Cardiac muscle cell (in vitro differentiated cells and primary cell): ENCODE measurements around the gene CRADD. TPM values are rescaled to one million over a fixed set of nuclear protein-coding genes. Genes with fewer than 3 reads are reported as not detected.
A peak's percentile ranks its signal among the peaks of the same experiment; 100 is the strongest.

ENCODE experiments used
- DNase-seq, 2 donors: peaks; one replicate each; pipeline versions ENCODE4 v3.0.0 to v3.0.0-alpha.2; 2010 to 2017; ENCODE audit warnings: low read depth in 1 of 2, low spot score in 1 of 2
- H3K27ac ChIP-seq: fragments of 200-600 bp; sonication (generic); 2 replicates; pipeline ENCODE4 v1.5.1; 2016
- H3K27me3 ChIP-seq: fragments of 200-600 bp; sonication (generic); 2 replicates; pipeline ENCODE4 v1.6.0; 2016; ENCODE audit warnings: control low read depth
- H3K36me3 ChIP-seq: fragments of 200-600 bp; sonication (generic); 2 replicates; pipeline ENCODE4 v1.5.1; 2016; ENCODE audit warnings: control low read depth
- H3K4me1 ChIP-seq: fragments of 200-600 bp; sonication (generic); 2 replicates; pipeline ENCODE4 v1.8.1; 2017; ENCODE audit warnings: low read depth, mild to moderate bottlenecking, mixed run types
- H3K4me3 ChIP-seq: fragments of 200-600 bp; sonication (generic); 2 replicates; pipeline ENCODE4 v1.5.1; 2016; ENCODE audit warnings: mild to moderate bottlenecking
- H3K9me3 ChIP-seq: fragments of 200-600 bp; sonication (generic); 2 replicates; pipeline ENCODE4 v1.5.1; 2017; ENCODE audit warnings: low read depth, mild to moderate bottlenecking, control low read depth
- CTCF ChIP-seq: IDR thresholded peaks from 2 replicates; pipeline ENCODE4 v1.5.1; 2012; ENCODE audit warnings: low read depth, mild to moderate bottlenecking, low read length
- polyA plus RNA-seq: library from polyadenylated mRNA; unstranded; fragments of >200 nt; fragmentation: Nextera tagmentation; extraction: Ambion mirVana; gene quantifications from 2 replicates; pipeline ENCODE4 v1.2.1, GENCODE V29; 2016
- total RNA-seq: library from RNA; depleted of rRNA; stranded (reverse); fragments of >200 nt; gene quantifications from 2 replicates; pipeline ENCODE4 v1.2.3, GENCODE V29; 2016

The CRADD gene
- total and polyA plus RNA-seq, 2 experiments from 2014 or later, result 13.8 to 37.9 TPM

- H3K4me3 ChIP-seq, result no peak overlapping the region
- no peak for DNase-seq
- H3K27ac ChIP-seq, result no peak overlapping the region
- H3K4me1 ChIP-seq, result no peaks in the 10 kb centered on the region
- H3K36me3 ChIP-seq, result no peaks in the 10 kb centered on the region
- no peaks in the 10 kb centered on the region for H3K27me3 ChIP-seq
- TF ChIP-seq CTCF, result no peak
- no peaks in the 10 kb centered on the region for H3K9me3 ChIP-seq
Measured at GRCh38 chr12:93653079-93653478, 24.1 kb upstream of the CRADD start.

GRCh38 chr12:93653712-93654111 lies 23.5 kb upstream of the CRADD start:
- H3K9me3 ChIP-seq, result no peaks in the 10 kb centered on the region
- TF ChIP-seq CTCF, result no peak

GRCh38 chr12:93654421-93654820 lies 22.8 kb upstream of the CRADD start:
- H3K27me3 ChIP-seq, result no peaks in the 10 kb centered on the region
- no peaks in the 10 kb centered on the region for H3K4me1 ChIP-seq
- DNase-seq, result no peak
- H3K9me3 ChIP-seq, result no peaks in the 10 kb centered on the region
- H3K36me3 ChIP-seq, result no peaks in the 10 kb centered on the region
- no peak overlapping the region for H3K27ac ChIP-seq
- TF ChIP-seq CTCF, result no peak
- H3K4me3 ChIP-seq, result no peak overlapping the region

More at GRCh38 chr12:93653712-93654111, 23.5 kb upstream of the CRADD start:
- Histone ChIP-seq H3K4me1 (no peaks in the 10 kb centered on the region), H3K27ac (no peak overlapping the region), H3K36me3 (no peaks in the 10 kb centered on the region), H3K4me3 (no peak overlapping the region), H3K27me3 (no peaks in the 10 kb centered on the region)
- no peak for DNase-seq

- TF ChIP-seq CTCF, result no peak
- H3K9me3 ChIP-seq, result no peaks in the 10 kb centered on the region
- H3K4me3 ChIP-seq, result no peak overlapping the region
- H3K27me3 ChIP-seq, result no peaks in the 10 kb centered on the region
- H3K4me1 ChIP-seq, result peaks cover 3% of the 10 kb centered on the region
- peak in 1 of 2 donors; percentile 74 for DNase-seq
- H3K36me3 ChIP-seq, result no peaks in the 10 kb centered on the region
- no peak overlapping the region for H3K27ac ChIP-seq
Measured at GRCh38 chr12:93657071-93657470, 20.1 kb upstream of the CRADD start.

GRCh38 chr12:93661021-93661420 lies 16.2 kb upstream of the CRADD start:
- no peak overlapping the region for H3K4me3 ChIP-seq
- no peak for DNase-seq
- no peak overlapping the region for H3K27ac ChIP-seq
- H3K36me3 ChIP-seq, result no peaks in the 10 kb centered on the region
- H3K4me1 ChIP-seq, result peaks cover 3% of the 10 kb centered on the region
- H3K9me3 ChIP-seq, result no peaks in the 10 kb centered on the region
- no peak for TF ChIP-seq CTCF
- no peaks in the 10 kb centered on the region for H3K27me3 ChIP-seq
